VCaP (cell line): ENCODE results near the gene DNAH8.

ENCODE experiments used
- H3K27ac ChIP-seq: fragments of 450-650 bp; 2 replicates; pipeline ENCODE4 v1.5.1; 2017
- TF ChIP-seq, protein P1 (sequence below): fragments of 450-650 bp; conservative IDR thresholded peaks from 2 replicates; pipeline ENCODE4 v1.5.1; 2017; ENCODE audit warnings: mild to moderate bottlenecking, moderate library complexity

The DNAH8 gene

DNA sequence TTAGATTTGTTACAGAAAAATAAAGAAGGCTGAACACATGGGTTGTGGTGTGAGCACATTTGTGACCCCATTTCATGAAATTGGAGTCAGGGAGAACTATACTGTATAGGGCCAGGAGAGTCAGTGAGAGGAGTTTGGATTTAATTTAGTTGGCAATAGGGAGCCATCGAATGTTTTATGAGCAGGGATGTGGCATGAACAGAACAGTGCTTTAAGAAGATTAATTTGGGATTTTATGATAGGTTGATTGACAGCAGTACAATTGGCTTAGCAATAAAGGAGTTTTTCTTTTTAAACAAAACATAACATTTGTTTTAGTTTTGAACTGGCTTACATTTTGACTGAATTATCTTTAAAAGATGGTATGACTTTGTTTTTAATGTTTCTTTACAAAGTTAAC is 227.9 kb downstream of the DNAH8 start:
- H3K27ac ChIP-seq = no peak overlapping the region
- TF ChIP-seq, protein P1, sequence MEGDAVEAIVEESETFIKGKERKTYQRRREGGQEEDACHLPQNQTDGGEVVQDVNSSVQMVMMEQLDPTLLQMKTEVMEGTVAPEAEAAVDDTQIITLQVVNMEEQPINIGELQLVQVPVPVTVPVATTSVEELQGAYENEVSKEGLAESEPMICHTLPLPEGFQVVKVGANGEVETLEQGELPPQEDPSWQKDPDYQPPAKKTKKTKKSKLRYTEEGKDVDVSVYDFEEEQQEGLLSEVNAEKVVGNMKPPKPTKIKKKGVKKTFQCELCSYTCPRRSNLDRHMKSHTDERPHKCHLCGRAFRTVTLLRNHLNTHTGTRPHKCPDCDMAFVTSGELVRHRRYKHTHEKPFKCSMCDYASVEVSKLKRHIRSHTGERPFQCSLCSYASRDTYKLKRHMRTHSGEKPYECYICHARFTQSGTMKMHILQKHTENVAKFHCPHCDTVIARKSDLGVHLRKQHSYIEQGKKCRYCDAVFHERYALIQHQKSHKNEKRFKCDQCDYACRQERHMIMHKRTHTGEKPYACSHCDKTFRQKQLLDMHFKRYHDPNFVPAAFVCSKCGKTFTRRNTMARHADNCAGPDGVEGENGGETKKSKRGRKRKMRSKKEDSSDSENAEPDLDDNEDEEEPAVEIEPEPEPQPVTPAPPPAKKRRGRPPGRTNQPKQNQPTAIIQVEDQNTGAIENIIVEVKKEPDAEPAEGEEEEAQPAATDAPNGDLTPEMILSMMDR = no peak

DNA sequence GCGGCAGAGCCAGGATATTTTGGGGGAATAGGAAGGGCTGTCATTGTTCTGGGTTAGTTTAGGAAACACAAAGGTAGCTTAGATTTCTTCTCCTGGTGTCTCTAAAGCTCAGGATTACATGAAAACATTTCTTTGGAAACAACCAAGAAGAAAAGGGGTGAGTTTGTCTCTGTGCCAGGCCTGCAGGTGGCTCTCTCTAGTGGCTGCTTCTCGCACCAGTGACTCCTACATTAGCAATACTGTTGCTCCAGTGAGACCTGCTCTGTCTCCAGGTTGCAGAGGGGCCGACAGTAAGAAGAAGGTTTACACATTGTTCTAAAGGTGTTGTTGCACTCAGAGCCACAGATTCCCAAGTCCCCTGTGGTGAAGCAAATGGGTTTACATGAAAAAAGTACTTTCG is 228.9 kb downstream of the DNAH8 start:
- H3K27ac ChIP-seq = no peak overlapping the region
- TF ChIP-seq, protein P1 = no peak

DNA sequence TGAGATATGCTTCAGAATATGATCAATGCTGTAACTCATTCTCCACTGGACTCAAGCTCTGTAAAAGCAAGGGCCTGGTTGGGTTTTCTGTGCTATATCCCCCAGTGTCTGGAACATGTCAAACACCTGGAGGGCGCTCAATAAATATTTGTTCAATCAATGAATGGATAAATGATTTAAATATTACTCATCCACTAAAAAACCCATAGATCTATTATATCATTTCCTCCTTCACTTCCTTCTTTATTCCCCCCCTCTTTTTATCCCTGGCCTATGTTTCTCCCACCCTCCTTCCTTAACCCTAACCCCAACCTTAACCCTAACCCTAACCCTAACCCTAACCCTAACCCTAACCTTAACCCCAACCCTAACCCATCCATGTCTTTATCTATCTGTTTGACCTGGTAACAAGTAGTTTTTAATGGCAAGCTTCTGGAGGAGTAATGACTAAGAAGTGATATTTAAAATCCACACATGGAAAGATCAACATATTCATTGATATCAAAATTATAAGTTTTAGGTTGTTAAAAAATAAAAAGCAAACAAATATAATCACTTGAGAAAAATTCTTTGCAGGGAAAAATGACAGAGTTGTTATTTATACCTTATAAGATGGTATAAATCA is 229.7 kb downstream of the DNAH8 start:
- no peak overlapping the region for H3K27ac ChIP-seq
- TF ChIP-seq, protein P1 = no peak

DNA sequence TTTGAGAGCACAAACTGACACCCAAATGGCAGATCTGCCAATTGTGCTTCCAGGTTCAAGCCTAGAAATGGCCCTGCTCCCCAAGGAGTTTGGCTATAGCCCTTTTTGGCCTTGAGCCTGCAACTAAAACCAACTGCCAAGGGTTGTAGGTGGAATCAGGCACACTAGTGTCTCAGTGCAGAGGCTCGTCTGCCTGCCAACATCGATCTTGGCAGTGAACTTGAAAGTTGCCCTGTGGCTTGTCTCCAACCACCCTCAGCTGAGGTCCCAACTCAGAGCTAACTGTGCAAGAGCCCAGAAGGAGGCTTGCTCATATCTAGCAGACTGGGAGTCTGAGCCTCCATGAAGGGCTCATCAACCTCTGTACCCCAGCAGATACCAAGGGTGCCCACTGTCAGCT is 240.8 kb downstream of the DNAH8 start:
- TF ChIP-seq, protein P1 = no peak
- H3K27ac ChIP-seq = no peak overlapping the region

DNA sequence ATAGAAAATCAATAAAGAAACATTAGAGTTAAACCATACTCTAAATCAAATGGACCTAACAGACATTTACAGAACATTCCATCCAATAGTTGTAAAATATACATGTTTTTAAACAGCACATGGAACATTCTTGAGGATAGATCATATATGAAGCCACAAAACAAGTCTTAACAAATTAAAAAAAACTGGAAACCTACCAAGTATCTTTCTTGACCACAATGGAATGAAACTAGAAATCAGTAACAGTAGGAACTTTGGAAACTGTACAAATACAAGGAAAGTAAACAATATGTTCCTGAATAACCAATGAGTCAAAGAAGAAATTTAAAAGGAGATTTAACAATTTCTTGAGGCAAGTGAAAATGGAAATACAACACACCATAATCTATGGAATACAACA is 242.3 kb downstream of the DNAH8 start:
- TF ChIP-seq, protein P1 = no peak

DNA sequence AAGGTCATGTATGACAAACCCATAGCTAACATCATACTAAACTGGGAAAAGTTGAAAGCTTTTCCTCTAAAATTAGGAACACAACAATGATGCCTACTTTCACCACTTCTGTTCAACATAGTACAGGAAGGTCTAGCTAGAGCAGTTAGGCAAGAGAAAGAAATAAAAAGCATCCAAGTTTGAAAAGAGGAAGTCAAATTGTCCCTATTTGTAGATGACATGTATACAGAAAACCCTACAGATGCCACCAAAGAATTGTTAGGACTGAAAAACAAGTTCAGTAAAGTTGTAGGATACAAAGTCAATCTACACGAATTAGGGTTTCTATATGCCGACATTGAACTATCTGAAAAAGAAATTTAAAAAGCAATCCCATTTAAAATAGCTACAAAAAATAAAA is 244.0 kb downstream of the DNAH8 start:
- H3K27ac ChIP-seq = no peak overlapping the region
- TF ChIP-seq, protein P1 = no peak

More for the DNA sequence above, 242.3 kb downstream of the DNAH8 start:
- no peak overlapping the region for H3K27ac ChIP-seq

DNA sequence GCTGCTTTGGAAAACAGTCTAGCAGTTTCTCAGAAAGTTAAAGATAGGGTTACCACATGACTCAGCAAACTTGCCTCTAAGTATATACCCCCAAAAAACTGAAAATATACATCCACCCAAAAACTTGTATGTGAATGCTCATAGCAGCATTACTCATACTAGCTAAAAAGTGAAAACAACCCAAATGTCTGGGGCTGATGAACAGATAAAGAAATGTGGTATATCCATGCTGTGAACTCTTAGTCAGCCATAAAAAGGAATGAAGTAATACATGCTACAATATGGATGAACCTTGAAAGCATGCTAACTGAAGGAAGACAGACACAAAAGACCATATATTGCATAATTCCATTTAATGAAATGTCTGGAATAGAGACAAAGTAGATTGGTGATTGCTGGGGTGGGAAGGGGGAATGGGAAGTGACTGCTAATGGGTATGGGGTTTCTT is 253.6 kb downstream of the DNAH8 start:
- TF ChIP-seq, protein P1 = no peak
- H3K27ac ChIP-seq = no peak overlapping the region
